ENCODE results near the gene TSPAN33.

TSPAN33 gene

GRCh38 chr7:129108581-129108980 is 35.9 kb upstream of the TSPAN33 start:
- ATAC-seq (ENCODE audit: insufficient read depth, low read depth): no peak
- Histone ChIP-seq H3K9ac (ENCODE audit: low read depth, low read length) (no peak overlapping the region), H3K79me2 (ENCODE audit: insufficient read depth, low read length) (no peaks in the 10 kb centered on the region), H3K36me3 (ENCODE audit: insufficient read depth, low read length) (no peaks in the 10 kb centered on the region), H3K9me3 (ENCODE audit: insufficient read depth, low read length, severe bottlenecking) (no peaks in the 10 kb centered on the region), H4K20me1 (ENCODE audit: insufficient read depth, low read length) (no peaks in the 10 kb centered on the region), H3K4me1 (ENCODE audit: insufficient read depth, low read length) (no peaks in the 10 kb centered on the region), H2AFZ (ENCODE audit: low read depth, low read length) (no peak overlapping the region), H3K27me3 (ENCODE audit: insufficient read depth, low read length, poor library complexity) (no peaks in the 10 kb centered on the region), H3K4me3 (ENCODE audit: low read depth in 1 of 2, low read length in 2 of 2) (no peak overlapping the region), H3K27ac (ENCODE audit: low read length) (no peak overlapping the region), H3K4me2 (ENCODE audit: insufficient read depth, low read length) (no peak overlapping the region)
- TF ChIP-seq EZH2 (IDR thresholded peaks at IDR 0.05; ENCODE audit: borderline replicate concordance, low read depth, low read length, severe bottlenecking) (no peak), CTCF (IDR thresholded peaks at IDR 0.05; ENCODE audit: borderline replicate concordance, extremely low read depth, low read length, poor library complexity, severe bottlenecking) (no peak)
- no peak for DNase-seq

GRCh38 chr7:129110258-129110981 is 34.1 kb upstream of the TSPAN33 start:
- Histone ChIP-seq H3K4me2 (ENCODE audit: insufficient read depth, low read length) (no peak overlapping the region), H3K79me2 (ENCODE audit: insufficient read depth, low read length) (no peaks in the 10 kb centered on the region), H3K4me1 (ENCODE audit: insufficient read depth, low read length) (no peaks in the 10 kb centered on the region), H4K20me1 (ENCODE audit: insufficient read depth, low read length) (no peaks in the 10 kb centered on the region), H3K9me3 (ENCODE audit: insufficient read depth, low read length, severe bottlenecking) (no peaks in the 10 kb centered on the region), H3K4me3 (ENCODE audit: low read depth in 1 of 2, low read length in 2 of 2) (no peak overlapping the region), H3K27me3 (ENCODE audit: insufficient read depth, low read length, poor library complexity) (no peaks in the 10 kb centered on the region), H2AFZ (ENCODE audit: low read depth, low read length) (no peak overlapping the region), H3K36me3 (ENCODE audit: insufficient read depth, low read length) (no peaks in the 10 kb centered on the region), H3K9ac (ENCODE audit: low read depth, low read length) (no peak overlapping the region), H3K27ac (ENCODE audit: low read length) (no peak overlapping the region)
- TF ChIP-seq CTCF (IDR thresholded peaks at IDR 0.05; ENCODE audit: borderline replicate concordance, extremely low read depth, low read length, poor library complexity, severe bottlenecking): no peak
- TF ChIP-seq EZH2 (IDR thresholded peaks at IDR 0.05; ENCODE audit: borderline replicate concordance, low read depth, low read length, severe bottlenecking): no peak
- ATAC-seq (ENCODE audit: insufficient read depth, low read depth) (no peak), DNase-seq (no peak)

GRCh38 chr7:129110982-129111376 is 33.5 kb upstream of the TSPAN33 start:
- Histone ChIP-seq H2AFZ (ENCODE audit: low read depth, low read length) (no peak overlapping the region), H3K36me3 (ENCODE audit: insufficient read depth, low read length) (no peaks in the 10 kb centered on the region), H3K4me1 (ENCODE audit: insufficient read depth, low read length) (no peaks in the 10 kb centered on the region), H3K27ac (ENCODE audit: low read length) (no peak overlapping the region), H3K27me3 (ENCODE audit: insufficient read depth, low read length, poor library complexity) (no peaks in the 10 kb centered on the region), H3K9me3 (ENCODE audit: insufficient read depth, low read length, severe bottlenecking) (no peaks in the 10 kb centered on the region), H3K79me2 (ENCODE audit: insufficient read depth, low read length) (no peaks in the 10 kb centered on the region), H3K9ac (ENCODE audit: low read depth, low read length) (no peak overlapping the region), H4K20me1 (ENCODE audit: insufficient read depth, low read length) (no peaks in the 10 kb centered on the region), H3K4me3 (ENCODE audit: low read depth in 1 of 2, low read length in 2 of 2) (no peak overlapping the region), H3K4me2 (ENCODE audit: insufficient read depth, low read length) (no peak overlapping the region)
- no peak for TF ChIP-seq CTCF (IDR thresholded peaks at IDR 0.05; ENCODE audit: borderline replicate concordance, extremely low read depth, low read length, poor library complexity, severe bottlenecking)
- TF ChIP-seq EZH2 (IDR thresholded peaks at IDR 0.05; ENCODE audit: borderline replicate concordance, low read depth, low read length, severe bottlenecking): no peak
- ATAC-seq (ENCODE audit: insufficient read depth, low read depth) (no peak), DNase-seq (no peak)
